Activated CD8-positive, alpha-beta memory T cell treated with anti-CD3 and anti-CD28 coated beads, Interleukin-2, amount 10 ng/mL, durations not matched to agents 7 days and 5 days (primary cell): ENCODE data around the gene BICRA. TPM values are rescaled to one million over a fixed set of nuclear protein-coding genes. Genes with fewer than 3 reads are reported as not detected.

Experiments
- ATAC-seq: fragments of 150-1000 bp; cut with Tn5 transposase; one replicate; pipeline ENCODE4 v1.10.0; 2021; ENCODE audit warnings: moderate library complexity
- CTCF ChIA-PET: fragments of 350-600 bp; sonication (Branson Sonifier 250); formaldehyde crosslinking; loops from one replicate; lab custom pipeline; 2021; ENCODE audit warnings: antibody characterized with exemption; lab: Charles Lee
- DNase-seq: peaks from one replicate; pipeline ENCODE4 v3.0.0-alpha.2; 2020
- H3K27ac Mint-ChIP-seq: one replicate; pipeline ENCODE4 v1.8.0; 2021; ENCODE audit warnings: mild to moderate bottlenecking, mixed read lengths
- H3K27me3 Mint-ChIP-seq: one replicate; pipeline ENCODE4 v1.8.0; 2021; ENCODE audit warnings: mixed read lengths
- H3K36me3 Mint-ChIP-seq: one replicate; pipeline ENCODE4 v1.8.0; 2021; ENCODE audit warnings: mild to moderate bottlenecking, mixed read lengths
- H3K4me1 Mint-ChIP-seq: one replicate; pipeline ENCODE4 v1.8.0; 2021; ENCODE audit warnings: mixed read lengths
- H3K4me3 Mint-ChIP-seq: one replicate; pipeline ENCODE4 v1.8.0; 2021; ENCODE audit warnings: mild to moderate bottlenecking, moderate library complexity, mixed read lengths
- H3K9me3 Mint-ChIP-seq: one replicate; pipeline ENCODE4 v1.8.0; 2022; ENCODE audit warnings: low read depth, mixed read lengths
- total RNA-seq, 2 experiments: library from RNA; stranded (reverse); gene quantifications; one replicate each; pipeline ENCODE4 v1.2.3, GENCODE V29; 2021

Gene BICRA
- total RNA-seq, 2 experiments from 2014 or later: 16.6 to 20.7 TPM

DNA sequence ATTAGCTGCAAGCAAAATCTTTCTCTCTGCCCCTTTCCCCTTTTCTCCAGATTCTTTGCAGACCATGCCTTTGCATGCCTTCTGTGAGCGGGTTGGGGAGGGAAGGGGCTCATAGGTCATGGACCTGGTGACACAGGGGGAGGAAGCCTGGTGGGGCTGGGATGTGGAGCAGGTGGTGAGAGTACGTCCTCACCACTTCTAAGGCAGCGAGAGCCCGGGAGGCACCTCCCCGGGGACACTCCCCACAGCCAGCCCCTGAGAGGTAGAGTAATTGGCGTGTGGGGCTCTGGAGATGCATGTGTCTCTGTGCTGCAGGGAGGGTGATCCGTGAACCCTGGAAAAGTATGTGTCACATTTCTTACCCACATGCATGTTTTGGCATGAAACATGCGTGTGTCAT, 61.8 kb downstream of the BICRA start:
- Mint-ChIP-seq H3K27me3 (no peaks in the 10 kb centered on the region), H3K9me3 (no peaks in the 10 kb centered on the region), H3K36me3 (peaks cover 10% of the 10 kb centered on the region), H3K27ac (no peak overlapping the region), H3K4me1 (no peaks in the 10 kb centered on the region), H3K4me3 (no peak overlapping the region)
- CTCF ChIA-PET: no interaction called here
- DNase-seq: no peak
- no peak for ATAC-seq

DNA sequence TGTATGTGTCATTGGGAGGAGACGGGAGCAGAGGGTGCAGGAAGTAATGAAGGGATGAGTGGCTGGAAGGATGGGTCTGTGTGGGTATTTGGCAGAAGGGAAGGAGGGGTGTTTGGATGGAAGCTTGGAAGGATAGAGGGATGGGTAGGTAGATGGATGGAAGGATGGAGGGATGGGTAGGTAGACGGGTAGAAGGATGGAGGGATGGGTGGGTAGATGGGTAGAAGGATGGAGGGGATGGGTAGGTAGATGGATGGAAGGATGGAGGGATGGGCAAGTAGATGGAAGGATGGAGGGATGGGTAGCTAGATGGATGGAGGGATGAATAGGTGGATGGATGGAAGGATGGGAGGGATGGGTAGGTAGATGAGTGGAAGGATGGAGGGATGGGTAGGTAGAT, 62.6 kb downstream of the BICRA start:
- CTCF ChIA-PET: no interaction called here
- no peak for ATAC-seq
- H3K4me1 Mint-ChIP-seq: no peaks in the 10 kb centered on the region

DNA sequence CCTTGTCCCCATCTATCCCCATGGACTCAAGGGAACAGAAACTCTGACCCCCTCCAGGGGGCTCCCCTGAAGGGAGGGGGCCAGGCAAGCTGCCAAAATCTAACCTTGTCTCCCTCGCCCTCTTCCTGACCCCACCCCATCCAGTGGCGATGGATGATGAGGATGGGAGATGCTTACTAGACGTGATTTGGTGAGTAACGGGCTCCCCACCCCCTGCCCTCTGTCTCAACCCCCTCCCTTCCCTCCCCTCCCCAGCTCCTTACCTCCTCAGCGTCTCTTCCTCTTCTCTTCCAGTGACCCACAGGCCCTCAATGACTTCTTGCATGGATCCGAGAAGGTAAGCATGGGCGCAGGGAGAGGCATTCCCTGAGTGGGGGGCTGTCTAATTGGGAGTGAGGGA, 64.5 kb downstream of the BICRA start:
- Mint-ChIP-seq H3K4me1 (no peaks in the 10 kb centered on the region), H3K9me3 (no peaks in the 10 kb centered on the region), H3K27ac (no peak overlapping the region), H3K4me3 (no peak overlapping the region), H3K27me3 (no peaks in the 10 kb centered on the region), H3K36me3 (peaks cover 10% of the 10 kb centered on the region)
- DNase-seq (no peak), ATAC-seq (no peak)
- CTCF ChIA-PET: no interaction called here

More for the DNA sequence above, 62.6 kb downstream of the BICRA start:
- H3K27me3 Mint-ChIP-seq: no peaks in the 10 kb centered on the region
- no peak for DNase-seq
- no peaks in the 10 kb centered on the region for H3K9me3 Mint-ChIP-seq
- H3K36me3 Mint-ChIP-seq: peaks cover 10% of the 10 kb centered on the region
- H3K4me3 Mint-ChIP-seq: no peak overlapping the region
- no peak overlapping the region for H3K27ac Mint-ChIP-seq

DNA sequence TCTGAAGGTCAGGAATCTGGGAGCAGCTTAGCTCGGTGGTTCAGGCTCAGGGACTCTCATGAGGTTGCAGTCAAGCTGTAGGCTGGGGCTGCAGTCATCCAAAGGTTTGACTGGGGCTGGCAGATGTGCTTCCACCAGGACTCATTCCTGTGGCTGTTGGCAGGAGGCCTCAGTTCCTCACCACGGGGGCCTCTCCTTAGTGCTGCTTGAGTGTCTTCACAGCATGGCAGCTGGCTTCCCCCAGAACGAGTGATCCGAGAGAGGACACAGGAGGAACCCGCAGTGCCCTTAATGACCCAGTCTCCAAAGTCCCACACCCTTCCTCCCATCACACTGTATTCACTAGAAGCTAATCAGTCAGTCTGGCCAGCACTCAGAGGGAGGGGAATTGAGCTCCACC, 65.6 kb downstream of the BICRA start:
- DNase-seq: no peak
- no peaks in the 10 kb centered on the region for H3K27me3 Mint-ChIP-seq
- H3K4me1 Mint-ChIP-seq: no peaks in the 10 kb centered on the region
- no peak overlapping the region for H3K4me3 Mint-ChIP-seq
- no peak for ATAC-seq
- no peak overlapping the region for H3K27ac Mint-ChIP-seq
- CTCF ChIA-PET: interaction anchor here (0.7 to 1.3 kb wide), 2 partner anchors 32 to 247 kb away, joined by 3 read pairs; no protein-coding TSS in a partner anchor
- H3K36me3 Mint-ChIP-seq: peaks cover 10% of the 10 kb centered on the region
- no peaks in the 10 kb centered on the region for H3K9me3 Mint-ChIP-seq

DNA sequence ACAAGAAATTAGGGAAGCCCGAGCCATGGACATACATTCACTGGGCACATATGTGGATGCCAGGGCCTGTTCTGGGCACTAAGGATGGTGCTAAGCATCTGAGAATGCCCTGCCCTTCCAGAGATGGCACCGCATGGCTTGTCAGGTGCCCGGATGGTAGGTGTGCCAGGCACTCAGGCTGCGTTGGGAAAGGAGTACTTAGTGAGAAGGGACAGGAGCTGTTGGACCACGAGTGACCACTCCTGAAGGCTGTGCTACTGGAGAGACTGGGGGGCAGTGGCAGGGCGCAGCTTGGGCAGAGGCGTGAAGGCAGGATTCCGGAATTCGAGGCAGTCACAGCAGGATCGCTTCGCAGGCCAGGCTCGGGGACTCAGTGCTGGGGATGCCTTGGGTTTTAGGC, 66.3 kb downstream of the BICRA start:
- no peaks in the 10 kb centered on the region for H3K4me1 Mint-ChIP-seq
- H3K27ac Mint-ChIP-seq: no peak overlapping the region
- H3K27me3 Mint-ChIP-seq: no peaks in the 10 kb centered on the region
- no peak overlapping the region for H3K4me3 Mint-ChIP-seq
- H3K9me3 Mint-ChIP-seq: no peaks in the 10 kb centered on the region
- CTCF ChIA-PET: interaction anchor here (1.3 kb wide), 1 partner anchor 31 kb away, joined by 3 read pairs; no protein-coding TSS in a partner anchor
- H3K36me3 Mint-ChIP-seq: peaks cover 7% of the 10 kb centered on the region
- no peak for DNase-seq
- ATAC-seq: no peak

DNA sequence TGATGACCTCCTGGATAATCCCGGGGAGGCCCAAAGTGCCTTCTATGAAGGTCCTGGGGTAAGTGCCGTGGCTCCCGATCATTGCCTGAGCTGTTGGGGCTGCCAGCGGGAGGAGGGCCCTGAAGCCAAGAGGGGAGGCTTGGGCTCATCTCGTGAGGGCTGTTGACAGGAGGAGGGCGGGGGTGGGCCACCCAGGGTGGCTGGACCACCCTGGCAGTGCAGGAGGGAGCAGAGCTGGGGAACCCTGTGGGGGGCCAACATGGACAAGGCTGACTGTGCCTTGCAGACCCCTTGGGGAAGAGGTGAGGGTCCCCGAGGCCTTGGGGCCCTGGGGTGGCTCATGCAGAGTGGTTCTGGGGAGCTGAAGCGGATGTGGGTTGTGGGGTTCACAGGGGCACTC, 66.9 kb downstream of the BICRA start:
- H3K4me3 Mint-ChIP-seq: no peak overlapping the region
- ATAC-seq: no peak
- peaks cover 4% of the 10 kb centered on the region for H3K36me3 Mint-ChIP-seq
- no peaks in the 10 kb centered on the region for H3K9me3 Mint-ChIP-seq
- no peaks in the 10 kb centered on the region for H3K27me3 Mint-ChIP-seq
- H3K4me1 Mint-ChIP-seq: no peaks in the 10 kb centered on the region
- CTCF ChIA-PET: interaction anchor here (1.3 kb wide), 1 partner anchor 31 kb away, joined by 3 read pairs; no protein-coding TSS in a partner anchor
- no peak overlapping the region for H3K27ac Mint-ChIP-seq
- DNase-seq: no peak

DNA sequence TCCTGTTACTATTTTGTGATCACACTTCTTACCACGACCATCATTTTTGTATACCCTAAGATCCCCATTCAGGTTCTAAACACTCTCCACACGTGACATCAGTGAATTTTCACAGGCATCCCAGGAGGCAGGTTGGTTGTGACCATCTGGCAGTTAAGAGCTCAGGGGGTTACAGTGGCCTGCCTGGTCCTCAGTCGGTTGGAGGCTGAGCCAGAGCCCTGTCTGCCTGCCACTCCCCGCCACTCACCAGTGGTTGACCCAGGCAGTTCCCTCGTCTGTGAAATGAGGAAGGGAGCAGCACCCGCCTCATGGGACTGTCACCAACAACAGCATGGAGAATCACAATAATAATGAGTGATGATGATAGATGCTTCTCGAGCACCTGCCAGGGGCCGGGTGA, 67.9 kb downstream of the BICRA start:
- Mint-ChIP-seq H3K27me3 (no peaks in the 10 kb centered on the region), H3K9me3 (no peaks in the 10 kb centered on the region), H3K27ac (no peak overlapping the region), H3K4me3 (no peak overlapping the region), H3K4me1 (no peaks in the 10 kb centered on the region), H3K36me3 (peaks cover 4% of the 10 kb centered on the region)
- no peak for ATAC-seq
- DNase-seq: no peak
- CTCF ChIA-PET: no interaction called here

DNA sequence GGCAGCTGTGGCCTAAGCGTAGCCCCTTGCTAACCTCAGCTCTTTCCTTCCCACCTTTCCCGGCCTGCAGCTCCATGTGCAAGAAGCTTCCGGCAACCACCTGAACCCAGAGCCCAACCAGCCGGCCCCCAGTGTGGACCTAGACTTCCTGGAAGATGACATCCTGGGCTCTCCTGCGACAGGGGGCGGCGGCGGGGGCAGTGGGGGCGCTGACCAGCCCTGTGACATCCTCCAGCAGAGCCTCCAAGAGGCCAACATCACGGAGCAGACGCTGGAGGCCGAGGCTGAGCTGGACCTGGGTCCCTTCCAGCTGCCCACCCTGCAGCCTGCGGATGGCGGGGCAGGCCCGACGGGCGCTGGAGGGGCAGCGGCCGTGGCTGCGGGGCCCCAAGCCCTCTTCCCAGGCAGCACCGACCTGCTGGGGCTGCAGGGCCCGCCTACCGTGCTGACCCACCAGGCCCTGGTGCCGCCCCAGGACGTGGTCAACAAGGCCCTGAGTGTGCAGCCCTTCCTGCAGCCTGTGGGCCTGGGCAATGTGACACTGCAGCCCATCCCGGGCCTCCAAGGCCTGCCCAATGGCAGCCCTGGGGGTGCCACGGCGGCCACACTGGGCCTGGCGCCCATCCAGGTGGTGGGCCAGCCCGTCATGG, 70.4 kb downstream of the BICRA start:
- no peak for DNase-seq
- CTCF ChIA-PET: interaction anchor here (1.1 kb wide), 1 partner anchor 11 kb away, joined by 3 read pairs; no protein-coding TSS in a partner anchor
- peaks cover 2% of the 10 kb centered on the region for H3K36me3 Mint-ChIP-seq
- H3K4me3 Mint-ChIP-seq: no peak overlapping the region
- no peaks in the 10 kb centered on the region for H3K27me3 Mint-ChIP-seq
- no peaks in the 10 kb centered on the region for H3K4me1 Mint-ChIP-seq
- H3K27ac Mint-ChIP-seq: no peak overlapping the region
- no peaks in the 10 kb centered on the region for H3K9me3 Mint-ChIP-seq
- ATAC-seq: no peak

DNA sequence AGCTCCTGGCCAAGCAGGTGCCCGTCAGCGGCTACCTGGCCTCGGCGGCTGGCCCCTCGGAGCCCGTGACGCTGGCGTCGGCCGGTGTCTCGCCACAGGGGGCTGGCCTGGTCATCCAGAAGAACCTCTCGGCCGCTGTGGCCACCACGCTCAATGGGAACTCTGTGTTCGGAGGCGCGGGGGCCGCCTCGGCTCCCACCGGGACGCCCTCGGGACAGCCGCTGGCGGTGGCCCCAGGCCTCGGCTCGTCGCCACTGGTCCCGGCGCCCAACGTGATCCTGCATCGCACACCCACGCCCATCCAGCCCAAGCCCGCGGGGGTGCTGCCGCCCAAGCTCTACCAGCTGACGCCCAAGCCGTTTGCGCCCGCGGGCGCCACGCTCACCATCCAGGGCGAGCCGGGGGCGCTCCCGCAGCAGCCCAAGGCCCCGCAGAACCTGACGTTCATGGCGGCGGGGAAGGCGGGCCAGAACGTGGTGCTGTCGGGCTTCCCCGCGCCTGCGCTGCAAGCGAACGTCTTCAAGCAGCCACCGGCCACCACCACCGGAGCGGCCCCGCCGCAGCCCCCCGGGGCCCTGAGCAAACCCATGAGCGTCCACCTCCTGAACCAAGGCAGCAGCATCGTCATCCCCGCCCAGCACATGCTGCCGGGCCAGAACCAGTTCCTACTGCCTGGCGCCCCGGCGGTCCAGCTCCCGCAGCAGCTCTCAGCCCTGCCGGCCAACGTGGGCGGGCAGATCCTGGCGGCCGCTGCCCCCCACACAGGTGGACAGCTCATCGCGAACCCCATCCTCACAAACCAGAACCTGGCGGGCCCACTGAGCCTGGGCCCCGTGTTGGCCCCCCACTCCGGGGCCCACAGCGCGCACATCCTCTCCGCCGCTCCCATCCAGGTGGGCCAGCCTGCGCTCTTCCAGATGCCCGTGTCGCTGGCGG, 71.3 kb downstream of the BICRA start:
- DNase-seq (no peak), ATAC-seq (no peak)
- Mint-ChIP-seq H3K36me3 (no peaks in the 10 kb centered on the region), H3K4me1 (no peaks in the 10 kb centered on the region), H3K27me3 (no peaks in the 10 kb centered on the region), H3K27ac (no peak overlapping the region), H3K4me3 (no peak overlapping the region), H3K9me3 (no peaks in the 10 kb centered on the region)
- CTCF ChIA-PET: no interaction called here

DNA sequence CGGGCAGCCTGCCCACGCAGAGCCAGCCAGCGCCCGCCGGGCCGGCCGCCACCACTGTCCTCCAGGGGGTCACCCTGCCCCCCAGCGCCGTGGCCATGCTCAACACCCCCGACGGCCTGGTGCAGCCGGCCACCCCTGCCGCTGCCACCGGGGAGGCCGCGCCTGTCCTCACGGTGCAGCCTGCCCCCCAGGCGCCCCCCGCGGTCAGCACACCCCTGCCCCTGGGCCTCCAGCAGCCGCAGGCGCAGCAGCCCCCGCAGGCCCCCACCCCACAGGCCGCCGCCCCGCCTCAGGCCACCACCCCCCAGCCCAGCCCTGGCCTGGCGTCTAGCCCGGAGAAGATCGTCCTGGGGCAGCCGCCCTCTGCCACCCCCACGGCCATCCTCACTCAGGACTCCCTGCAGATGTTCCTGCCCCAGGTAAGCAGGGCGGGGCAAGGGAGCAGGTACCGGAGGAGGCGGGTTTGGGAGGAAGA, 72.0 kb downstream of the BICRA start:
- Mint-ChIP-seq H3K27ac (no peak overlapping the region), H3K27me3 (no peaks in the 10 kb centered on the region), H3K9me3 (no peaks in the 10 kb centered on the region), H3K4me1 (no peaks in the 10 kb centered on the region), H3K36me3 (no peaks in the 10 kb centered on the region), H3K4me3 (no peak overlapping the region)
- CTCF ChIA-PET: no interaction called here
- DNase-seq (no peak), ATAC-seq (no peak)

DNA sequence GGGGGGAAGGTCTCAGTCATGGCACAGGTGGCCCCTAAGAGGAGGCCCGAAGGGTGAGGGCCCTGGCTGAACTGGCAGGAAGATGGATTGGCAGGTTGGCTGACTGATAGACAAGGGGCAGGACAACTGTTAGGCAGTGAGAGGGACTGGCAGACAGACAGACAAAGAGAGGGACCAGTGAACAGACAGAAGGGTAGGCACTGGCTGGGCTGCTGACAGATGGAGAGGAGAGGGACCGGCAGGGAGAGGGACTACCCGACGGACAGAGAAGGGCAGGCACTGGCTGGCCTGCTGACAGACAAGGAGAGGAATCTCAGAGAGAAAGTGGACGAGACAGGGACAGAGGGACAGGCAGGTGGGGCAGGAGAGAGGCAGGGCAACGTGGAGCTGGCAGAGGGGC, 72.5 kb downstream of the BICRA start:
- Mint-ChIP-seq H3K27ac (no peak overlapping the region), H3K36me3 (no peaks in the 10 kb centered on the region), H3K9me3 (no peaks in the 10 kb centered on the region), H3K4me3 (no peak overlapping the region), H3K4me1 (no peaks in the 10 kb centered on the region), H3K27me3 (no peaks in the 10 kb centered on the region)
- DNase-seq (no peak), ATAC-seq (no peak)
- CTCF ChIA-PET: no interaction called here

DNA sequence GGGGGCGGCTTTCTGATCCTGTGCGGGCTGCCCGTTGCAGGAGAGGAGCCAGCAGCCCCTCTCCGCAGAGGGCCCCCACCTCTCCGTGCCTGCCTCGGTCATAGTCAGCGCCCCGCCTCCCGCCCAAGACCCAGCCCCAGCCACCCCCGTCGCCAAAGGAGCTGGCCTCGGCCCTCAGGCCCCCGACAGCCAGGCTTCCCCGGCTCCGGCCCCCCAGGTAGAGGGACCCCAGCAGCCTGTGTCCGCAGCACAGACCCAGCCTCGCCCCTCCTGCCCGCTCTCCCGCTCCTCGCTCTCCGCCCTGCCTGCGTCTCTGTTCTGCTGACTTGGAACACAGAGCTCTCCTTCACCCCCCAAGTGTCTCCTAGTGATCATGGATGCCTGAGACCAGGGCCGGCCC, 73.0 kb downstream of the BICRA start:
- Mint-ChIP-seq H3K9me3 (no peaks in the 10 kb centered on the region), H3K27me3 (no peaks in the 10 kb centered on the region), H3K27ac (no peak overlapping the region), H3K4me3 (no peak overlapping the region), H3K4me1 (no peaks in the 10 kb centered on the region), H3K36me3 (no peaks in the 10 kb centered on the region)
- no peak for DNase-seq
- CTCF ChIA-PET: no interaction called here
- no peak for ATAC-seq

DNA sequence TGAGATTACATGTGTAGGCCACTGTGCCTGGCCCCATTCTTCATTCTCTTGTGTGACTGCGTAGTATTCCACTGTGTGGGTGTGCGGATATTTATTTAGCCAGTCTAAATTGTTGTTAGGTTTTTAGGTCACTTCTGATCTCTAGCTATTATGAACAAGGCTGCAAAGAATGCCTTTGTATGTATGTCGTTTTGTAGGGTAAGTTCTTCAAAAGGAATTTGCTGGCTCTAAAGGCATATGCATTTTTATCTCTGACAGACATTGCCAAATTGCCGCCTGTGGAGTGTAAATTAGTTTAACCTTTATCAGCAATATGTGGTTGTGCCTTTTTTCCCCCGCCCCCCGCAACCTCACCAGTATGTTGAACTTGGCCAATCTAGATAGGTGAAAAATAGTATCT, 74.0 kb downstream of the BICRA start:
- ATAC-seq: no peak
- CTCF ChIA-PET: no interaction called here

More for the DNA sequence above, 74.0 kb downstream of the BICRA start:
- Mint-ChIP-seq H3K27me3 (no peaks in the 10 kb centered on the region), H3K36me3 (no peaks in the 10 kb centered on the region), H3K9me3 (no peaks in the 10 kb centered on the region), H3K27ac (no peak overlapping the region), H3K4me3 (no peak overlapping the region), H3K4me1 (no peaks in the 10 kb centered on the region)
- DNase-seq: no peak
